ENCODE data around the gene KCNQ1.

- TF ChIP-seq GATA2 (IDR thresholded peaks at IDR 0.05; ENCODE audit: low read depth, low read length) (no peak), GATA3 (IDR thresholded peaks at IDR 0.05; ENCODE audit: low read depth, low read length) (no peak)
Measured at GRCh38 chr11:2838676-2839294, 394.0 kb downstream of the KCNQ1 start.
